DMS53 (cell line): ENCODE measurements around the gene NUMB.

ENCODE experiments used
- DNase-seq: peaks from one replicate; lab custom pipeline; 2025; lab: John Stamatoyannopoulos, UW

The NUMB gene

DNA sequence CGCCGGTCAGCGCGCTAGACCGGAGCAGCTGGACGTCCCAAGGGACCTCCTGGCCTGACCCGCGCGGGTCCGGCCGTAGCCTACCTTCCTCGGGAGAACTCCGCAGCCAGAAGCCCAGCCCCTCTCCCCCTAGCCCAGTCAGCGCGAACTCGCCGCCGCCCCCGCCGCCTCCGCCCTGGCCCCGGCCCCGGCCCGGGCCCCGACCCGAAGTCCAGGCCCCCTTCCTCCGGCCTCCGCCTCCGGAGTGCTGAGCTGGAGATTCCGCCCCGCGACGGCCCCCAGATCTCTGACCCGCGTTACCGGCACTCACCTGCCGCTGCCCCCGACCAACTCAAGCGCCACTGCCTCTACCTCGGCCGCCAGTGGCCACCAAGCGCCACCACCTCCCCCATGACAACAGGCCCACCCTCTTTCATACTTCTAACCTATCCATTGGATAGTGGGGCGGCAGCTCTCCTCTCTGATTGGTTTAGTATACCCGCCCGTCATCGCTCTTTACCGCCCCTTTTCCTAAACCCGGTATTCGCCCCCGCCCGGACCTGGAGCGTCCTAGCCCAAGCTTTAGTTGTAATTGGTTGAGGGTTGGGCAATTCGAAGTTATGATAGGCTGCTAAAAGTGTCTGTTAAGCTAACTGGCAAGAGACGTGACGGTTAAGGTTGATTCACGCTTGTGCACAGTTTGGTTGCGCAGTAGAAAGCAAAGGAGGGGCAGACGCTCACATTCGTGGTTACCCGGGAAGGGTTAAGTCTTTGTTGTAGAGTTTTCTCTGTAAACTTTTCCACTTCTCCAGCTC is at the start of gene NUMB:
Gene NUMB (minus strand): TSS at position 364 of the 794 bp plus-strand sequence. CDS start 102,795 bp downstream, outside the sequence.
- peak; percentile 99 for DNase-seq

DNA sequence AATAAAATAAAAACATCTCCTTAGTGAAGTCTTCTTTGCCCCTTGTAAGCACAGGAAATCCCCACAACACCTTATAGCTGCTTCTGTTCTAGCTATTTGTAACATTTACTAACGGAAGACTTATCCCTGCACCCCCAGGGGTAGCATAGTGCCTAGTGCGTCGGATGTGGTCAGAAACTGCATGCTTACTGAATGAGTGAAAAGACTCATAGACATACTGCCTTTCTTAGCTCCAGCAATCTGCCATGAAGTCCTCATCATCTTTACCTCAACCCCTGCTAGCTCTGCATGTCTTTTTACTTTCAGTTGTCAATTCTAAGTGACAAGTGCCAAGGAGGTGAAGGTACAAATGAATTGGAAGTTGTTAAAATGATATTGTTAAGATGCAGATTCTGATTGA is 45.3 kb upstream of the NUMB start:
- DNase-seq = no peak

DNA sequence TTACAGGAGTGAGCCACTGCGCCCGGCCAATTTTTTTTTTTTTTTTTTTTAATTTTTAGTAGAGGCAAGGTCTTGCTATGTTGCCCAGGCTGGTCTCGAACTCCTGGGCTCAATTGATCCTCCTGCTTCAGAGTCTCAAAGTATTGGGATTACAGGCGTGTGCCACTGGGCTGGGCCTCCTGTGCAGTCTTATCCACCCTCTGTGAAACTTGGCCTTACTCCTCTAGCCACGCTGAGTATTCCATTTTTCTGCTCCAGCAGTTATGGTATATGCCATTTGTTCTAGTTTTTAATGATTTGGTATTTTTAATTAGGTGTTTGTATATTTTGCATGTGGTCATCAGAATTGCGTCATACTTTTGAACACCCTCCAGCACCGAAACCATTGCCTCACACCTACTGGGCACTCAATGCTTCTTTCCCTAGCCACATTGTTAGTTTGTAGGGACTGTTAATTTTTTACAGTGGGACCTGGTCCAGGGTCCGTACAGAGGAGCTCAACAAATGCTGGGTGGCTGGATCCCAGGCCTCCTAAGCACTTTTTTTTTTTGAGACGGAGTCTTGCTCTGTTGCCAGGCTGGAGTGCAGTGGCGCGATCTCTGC is 43.8 kb upstream of the NUMB start:
- no peak for DNase-seq

DNA sequence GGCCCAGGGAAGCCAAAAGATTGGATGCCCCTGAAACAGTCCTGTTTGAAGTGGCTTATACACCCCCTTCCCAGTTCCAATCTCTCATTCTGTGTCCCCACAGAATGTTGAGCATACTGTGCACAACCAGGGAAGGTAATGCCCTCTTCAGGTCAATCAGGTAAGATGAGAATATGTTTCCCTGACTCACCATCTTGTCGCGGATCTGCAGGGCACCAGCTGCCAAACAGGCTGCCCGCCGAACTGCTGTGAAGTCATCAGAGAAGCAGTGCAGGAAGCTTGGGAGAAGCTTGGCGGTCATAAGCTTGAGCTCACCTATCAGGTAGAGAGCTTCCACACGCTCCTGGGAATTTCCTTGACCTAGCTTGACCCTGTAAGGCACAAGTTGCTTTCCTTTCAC is 42.0 kb upstream of the NUMB start:
- peak; percentile 56 for DNase-seq

DNA sequence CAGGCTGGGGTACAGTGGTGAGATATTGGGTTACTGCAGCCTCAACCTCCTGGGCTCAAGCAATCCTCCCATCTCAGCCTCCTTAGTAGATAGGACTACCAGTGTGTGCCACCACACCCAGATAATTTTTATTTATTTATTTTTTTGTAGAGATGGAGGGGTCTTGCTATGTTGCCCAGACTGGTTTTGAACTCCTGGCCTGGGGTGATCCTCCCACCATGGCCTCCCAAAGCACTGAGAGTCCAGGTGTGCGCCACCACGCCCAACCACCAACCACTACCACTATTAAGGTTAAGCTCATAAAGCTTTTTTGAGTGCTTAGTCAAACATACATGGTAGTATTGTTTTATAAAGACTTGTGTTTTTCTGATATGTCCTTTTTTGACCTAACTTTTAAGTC is 36.2 kb upstream of the NUMB start:
- DNase-seq = no peak

DNA sequence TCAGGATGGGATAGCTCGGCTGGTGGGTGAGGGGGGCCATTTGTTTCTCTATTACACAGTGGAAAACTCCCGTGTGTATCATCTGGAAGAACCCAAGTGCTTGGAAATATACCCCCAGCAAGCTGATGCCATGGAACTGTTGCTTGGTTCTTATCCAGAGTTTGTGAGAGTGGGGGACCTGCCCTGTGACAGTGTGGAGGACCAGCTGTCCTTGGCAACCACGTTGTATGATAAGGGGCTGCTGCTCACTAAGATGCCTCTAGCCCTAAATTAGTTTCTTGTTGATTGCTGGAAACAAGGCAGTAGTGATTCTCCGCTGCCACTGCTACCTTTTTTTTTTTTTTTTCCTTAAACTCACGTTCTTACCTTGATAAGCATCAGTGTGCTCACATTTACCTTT is 34.3 kb upstream of the NUMB start:
- DNase-seq = no peak

DNA sequence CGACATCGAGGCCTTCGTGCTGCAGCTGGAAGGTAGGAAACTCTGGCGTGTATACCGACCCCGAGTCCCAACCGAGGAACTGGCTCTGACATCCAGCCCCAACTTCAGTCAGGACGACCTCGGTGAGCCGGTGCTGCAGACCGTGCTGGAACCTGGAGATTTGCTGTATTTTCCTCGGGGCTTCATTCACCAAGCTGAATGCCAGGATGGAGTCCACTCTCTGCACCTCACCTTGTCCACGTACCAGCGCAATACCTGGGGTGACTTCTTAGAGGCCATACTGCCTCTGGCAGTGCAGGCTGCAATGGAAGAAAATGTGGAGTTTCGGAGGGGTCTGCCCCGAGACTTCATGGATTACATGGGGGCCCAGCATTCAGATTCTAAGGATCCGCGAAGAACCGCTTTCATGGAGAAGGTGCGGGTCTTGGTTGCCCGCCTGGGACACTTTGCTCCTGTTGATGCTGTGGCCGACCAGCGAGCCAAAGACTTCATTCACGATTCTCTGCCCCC is 33.8 kb upstream of the NUMB start:
- DNase-seq = peak; percentile 28

DNA sequence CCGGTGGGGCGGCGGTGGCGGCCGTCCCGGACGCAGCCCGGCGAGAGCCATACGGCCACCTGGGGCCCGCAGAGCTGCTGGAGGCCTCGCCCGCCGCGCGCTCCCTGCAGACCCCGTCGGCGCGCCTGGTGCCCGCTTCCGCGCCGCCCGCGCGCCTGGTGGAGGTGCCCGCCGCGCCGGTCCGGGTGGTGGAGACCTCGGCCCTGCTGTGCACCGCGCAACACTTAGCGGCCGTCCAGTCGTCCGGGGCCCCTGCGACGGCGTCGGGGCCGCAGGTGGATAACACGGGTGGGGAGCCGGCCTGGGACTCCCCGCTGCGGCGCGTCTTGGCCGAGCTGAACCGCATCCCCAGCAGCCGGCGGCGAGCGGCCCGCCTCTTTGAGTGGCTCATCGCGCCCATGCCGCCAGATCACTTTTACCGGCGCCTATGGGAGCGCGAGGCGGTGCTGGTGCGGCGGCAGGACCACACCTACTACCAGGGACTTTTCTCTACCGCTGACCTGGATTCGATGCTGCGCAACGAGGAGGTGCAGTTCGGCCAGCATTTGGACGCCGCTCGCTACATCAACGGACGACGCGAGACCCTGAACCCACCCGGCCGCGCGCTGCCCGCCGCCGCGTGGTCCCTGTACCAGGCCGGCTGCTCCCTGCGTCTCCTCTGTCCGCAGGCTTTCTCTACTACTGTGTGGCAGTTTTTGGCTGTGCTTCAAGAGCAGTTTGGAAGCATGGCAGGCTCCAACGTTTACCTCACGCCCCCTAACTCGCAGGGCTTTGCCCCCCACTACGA is 33.1 kb upstream of the NUMB start:
- peak; percentile 81 for DNase-seq

DNA sequence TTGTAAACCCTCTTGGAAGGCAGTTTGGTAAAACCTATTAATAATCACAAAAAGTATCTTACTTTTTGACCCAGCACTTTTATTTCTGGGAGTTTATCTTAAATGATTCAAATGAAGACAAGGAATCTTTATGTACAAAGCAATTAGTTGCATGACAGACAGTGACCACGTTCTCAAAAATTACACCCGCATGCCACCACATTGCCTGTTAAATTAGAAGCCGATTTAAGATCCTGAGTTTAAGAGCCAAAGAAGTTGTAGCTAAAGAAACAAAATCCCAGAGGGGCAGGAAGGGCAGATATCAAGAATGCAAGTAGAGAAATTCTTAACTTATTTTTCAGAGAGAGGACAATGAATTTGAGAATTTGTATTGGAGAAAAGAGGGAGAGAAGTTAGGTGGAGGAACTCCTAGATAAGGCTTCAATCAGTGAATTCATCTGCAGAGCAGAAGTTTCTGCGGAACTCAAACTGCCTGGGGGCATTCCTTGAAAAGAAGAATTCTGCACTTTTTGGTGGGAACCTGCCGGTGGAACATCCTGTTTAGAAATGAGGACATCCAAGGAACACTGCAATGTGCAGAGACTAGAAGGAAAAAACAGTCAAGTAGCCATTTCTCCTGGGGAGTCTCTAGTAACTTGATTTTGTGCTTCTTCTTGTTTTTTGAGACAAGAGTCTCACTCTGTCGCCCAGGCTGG is 31.3 kb upstream of the NUMB start:
- DNase-seq = no peak

DNA sequence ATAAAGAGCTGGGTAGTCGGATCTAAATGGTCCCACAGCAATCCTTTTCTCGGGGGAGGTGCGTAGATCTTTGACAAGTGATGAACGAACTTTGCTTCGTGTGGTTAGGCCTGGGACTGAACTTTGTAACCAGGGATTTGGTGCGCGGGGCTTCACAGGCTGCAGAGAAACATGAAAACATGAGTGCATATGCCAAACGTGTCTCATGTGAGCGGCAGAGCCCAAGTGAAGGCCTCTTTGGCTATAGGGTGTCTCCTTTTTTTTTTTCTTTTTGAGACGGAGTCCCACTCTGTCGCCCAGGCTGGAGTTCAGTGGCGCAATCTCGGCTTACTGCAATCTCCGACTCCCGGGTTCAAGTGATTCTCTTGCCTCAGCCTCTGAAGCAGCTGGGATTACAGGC is 20.3 kb upstream of the NUMB start:
- DNase-seq = no peak

DNA sequence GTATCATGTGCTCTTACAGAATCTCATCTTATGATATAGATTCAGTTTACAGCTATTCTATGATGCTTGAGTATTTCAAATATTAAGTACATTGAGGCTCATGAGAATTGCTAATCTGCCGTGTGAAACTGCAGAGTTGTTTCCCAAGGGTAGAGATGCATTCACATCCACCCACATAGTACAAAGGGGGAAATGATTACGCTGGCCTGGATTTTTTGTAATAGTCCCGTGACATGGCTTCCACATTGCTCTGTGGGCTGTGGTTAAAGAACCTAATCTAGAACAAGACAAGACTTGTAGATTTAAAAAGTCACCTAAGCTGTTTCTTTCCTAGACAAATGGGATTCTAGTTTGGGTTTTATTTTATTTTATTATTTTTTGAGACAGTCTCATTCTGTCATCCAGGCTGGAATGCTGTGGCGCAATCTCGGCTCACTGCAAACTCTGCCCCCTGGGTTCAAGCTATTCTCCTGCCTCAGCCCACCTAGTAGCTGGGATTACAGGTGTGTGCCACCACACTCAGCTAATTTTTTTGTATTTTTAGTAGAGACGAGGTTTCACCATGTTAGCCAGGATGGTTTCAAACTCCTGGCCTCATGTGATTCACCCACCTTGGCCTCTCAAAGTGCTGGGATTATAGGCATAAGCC is 19.4 kb upstream of the NUMB start:
- no peak for DNase-seq

DNA sequence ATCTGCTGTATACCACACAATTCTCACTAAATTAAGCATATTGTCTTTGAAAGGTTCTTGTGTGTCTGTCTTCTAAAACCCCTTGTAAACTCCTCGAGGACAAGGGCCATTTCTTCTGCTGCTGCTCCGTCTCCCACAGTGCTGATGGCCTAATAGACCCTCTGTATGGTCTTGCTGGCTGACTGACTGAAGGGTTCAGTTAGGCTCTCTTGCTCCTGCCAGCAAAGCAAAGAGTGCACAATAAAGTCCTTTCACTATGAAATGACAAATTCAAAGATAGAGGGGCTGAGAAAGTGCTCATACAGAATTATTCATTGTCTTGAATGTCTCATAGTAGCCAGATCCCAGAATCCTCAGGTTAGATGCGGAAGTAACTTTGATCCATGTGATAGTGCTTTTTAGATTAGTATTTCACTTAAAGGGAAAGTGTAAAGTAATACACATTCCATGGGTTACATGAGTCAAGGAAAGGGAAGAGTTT is 18.1 kb upstream of the NUMB start:
- no peak for DNase-seq

DNA sequence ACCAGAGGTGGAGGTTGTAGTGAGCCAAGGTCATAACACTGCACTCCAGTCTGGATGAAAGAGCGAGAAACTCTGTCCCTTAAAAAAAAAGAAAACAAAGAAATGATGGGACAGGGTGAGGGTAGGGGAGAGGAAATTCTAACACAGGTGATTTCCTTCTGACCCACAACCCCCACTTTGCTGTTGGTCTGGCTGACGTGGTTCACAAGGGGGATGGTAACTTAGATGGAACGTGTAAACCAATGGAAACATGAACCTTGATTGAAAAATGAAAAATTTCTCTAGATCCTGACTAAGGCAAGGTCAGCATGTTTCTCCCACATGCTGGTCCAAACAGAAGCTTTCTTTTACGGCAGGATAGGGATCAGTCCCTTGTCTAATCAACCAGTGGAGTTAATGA is 16.6 kb upstream of the NUMB start:
- DNase-seq = no peak

DNA sequence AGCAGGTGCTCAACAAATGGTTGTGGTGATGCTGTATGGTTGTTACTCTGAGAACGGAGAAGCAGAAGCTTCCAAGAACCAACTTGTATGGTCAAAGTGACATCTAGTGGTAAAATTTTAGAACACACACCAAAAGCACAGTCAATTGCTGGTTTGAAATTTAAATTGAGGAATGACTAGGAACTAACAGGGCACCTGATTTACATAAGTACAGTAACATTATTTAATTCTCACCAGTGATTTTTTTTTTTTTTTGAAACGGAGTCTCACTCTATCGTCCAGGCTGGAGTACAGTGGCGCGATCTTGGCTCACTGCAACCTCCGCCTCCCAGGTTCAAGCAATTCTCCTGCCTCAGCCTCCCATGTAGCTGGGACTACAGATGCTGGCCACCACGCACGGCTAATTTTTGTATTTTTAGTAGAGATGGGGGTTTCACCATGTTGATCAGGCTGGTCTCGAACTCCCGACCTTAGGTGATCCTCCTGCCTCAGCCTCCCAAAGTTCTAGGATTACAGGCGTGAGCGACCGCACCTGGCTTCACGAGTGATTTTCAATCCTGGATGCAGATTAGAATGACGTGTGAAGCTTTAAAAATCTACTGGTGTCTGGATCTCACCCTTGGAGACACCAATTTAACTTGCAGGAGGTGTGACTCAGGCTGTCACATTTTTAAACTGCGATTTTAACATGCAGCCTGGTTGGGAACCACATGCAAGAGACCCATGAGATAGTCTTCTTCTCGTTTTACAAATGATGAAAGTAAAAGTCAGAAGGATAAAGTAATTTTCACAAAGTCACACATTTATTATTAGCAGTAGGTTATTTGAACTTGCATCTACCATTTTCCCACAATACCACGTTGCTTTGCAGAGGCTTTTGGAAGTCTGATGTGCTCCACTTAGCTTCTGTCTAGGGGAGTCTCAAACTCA is 14.1 kb upstream of the NUMB start:
- DNase-seq = peak; percentile 79

DNA sequence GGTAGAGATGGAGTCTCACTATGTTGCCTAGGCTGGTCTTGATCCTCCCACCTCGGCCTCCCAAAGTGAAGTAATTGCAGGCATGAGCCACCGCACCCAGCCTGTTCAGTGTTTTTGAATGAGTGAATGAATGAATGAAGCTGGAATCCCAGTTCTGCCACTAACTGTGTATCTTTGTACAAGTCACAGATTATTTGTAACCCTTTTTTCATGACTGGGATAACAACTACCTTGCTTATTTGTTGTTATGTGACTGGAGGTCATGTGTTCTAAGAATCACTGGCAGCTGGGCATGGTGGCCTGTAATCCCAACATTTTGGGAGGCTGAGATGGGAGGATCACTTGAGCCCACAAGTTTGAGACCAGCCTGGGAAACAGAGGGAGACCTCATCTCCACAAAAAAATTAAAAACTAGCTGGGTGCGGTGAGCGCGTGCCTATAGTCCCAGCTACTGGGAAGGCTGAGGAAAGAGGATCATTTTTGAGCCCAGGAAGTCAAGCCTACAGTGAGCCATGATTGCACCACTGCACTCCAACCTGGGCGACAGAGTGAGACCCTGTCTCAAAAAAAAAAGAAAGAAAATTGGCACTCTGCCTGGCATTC is 13.3 kb upstream of the NUMB start:
- DNase-seq = no peak

DNA sequence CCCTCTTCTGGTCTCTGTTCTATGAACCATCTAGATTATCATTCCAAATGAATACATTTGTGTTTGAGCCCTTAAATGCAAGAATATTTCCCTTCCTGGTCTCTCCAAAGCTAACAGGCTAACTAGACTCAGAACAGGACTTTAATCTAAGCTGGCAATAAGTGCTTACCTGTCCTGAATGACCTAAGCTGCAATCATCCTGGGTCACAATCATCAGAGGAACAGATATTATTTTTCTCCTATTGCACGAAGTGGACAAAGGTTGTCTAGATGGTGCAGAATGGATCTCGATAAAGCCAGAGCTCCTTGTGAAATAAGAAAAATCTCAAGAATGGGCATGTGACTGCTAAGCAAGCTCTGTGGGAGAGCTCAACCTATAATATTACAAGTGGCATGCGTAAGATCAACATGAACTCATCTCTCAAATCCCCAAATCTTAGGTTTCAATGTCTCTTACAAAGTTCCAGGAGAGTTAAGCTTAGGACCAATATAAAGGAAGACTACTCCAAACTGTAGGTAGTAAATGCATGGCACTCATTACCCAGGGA is 10.6 kb upstream of the NUMB start:
- no peak for DNase-seq

DNA sequence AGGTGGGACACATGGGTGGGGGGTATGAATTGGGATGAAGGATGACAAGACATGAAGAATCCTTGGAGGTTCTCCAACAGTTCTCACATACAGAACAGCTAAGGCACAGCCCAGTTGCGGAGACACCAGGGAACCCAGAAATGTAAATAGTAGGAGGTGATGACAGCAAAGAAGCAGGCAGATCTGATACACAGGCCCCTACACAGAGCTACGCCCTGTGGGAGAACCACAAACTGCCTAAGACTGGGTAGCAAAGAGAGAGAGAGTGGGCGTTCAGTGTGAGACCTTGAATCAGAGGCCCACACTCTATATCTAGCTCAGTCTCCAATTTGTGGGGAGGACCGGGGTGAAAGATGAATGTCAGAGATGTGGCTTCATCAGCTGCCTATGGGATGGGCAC is 9.5 kb upstream of the NUMB start:
- DNase-seq = no peak

DNA sequence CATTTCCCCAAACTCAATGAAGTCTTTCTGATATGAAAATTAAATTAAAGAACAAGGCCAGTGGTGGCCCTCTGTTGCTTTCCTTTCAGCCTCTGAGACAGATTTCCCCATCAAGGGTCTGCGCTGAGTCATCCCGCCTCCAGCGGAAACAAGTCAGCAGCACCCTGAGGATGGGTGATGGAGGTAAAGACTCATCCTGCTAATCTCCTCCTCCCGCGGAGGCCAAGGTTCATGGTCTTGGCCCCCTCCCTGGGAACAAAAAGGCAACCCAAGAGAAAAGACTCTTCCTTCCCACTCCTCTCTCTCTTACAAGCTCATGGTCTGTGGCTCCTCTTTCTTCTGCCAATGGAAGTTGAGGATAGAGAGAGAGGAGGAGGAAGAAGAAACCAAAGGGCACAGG is 9.0 kb upstream of the NUMB start:
- DNase-seq = no peak

DNA sequence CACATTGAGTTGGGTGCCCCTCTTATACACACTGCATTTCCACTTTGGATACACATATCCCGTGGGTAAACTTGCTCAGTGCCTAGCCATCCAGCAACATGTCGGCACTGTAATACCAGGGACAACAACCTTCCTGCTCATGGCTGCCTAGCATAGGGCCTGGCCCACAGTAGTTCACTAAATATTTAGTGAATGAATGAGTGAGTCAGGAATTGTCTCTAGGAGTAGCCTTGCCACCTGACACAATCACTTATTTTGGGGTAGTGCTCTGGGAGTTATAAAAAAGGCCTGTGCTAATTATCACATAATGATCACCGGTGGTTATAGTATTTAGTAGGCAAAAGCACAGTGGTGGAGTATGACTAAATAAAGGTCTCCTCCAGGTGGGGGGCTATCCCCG is 8.5 kb upstream of the NUMB start:
- no peak for DNase-seq
